ENCODE results near the gene SPC24. TPM values are rescaled to one million over a fixed set of nuclear protein-coding genes. Genes with fewer than 3 reads are reported as not detected.

Gene SPC24, protein sequence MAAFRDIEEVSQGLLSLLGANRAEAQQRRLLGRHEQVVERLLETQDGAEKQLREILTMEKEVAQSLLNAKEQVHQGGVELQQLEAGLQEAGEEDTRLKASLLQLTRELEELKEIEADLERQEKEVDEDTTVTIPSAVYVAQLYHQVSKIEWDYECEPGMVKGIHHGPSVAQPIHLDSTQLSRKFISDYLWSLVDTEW
- 15.3 to 21.9 TPM (median 20.9 TPM) in 5 replicates for total RNA-seq (2022; extraction: Qiagen RNA extraction)

DNA sequence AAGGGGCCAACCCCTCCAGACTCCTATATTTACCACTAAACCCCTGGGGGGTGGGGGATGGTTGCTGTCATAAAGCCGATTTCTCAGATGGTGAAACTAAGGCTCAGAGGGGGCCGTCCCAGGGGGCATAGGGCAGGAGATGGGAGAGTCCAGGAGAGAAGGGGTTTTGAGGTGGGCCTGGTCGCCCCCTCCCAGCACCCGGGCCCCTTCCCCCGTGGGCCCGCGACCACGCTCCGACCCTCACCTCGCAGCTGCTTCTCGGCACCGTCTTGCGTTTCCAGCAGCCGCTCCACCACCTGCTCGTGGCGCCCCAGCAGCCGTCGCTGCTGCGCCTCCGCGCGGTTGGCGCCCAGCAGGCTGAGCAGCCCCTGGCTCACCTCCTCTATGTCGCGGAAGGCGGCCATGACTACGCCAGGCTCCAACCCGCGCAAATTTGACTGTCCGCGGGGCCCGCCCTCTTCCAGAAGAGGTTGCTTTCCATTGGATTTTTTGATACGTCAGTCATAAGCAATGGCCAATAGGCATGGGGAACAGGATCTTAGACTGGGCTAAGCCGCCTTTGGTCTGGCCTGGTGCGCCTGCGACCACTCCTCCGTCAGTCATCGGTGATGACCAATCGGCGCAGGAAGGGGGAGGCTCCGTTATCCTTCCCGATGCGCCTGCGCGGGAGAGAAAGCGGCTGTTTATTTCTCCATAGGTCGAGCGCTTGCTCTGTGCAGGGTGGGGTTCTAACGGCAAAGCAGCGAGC, at the start of gene SPC24:
Gene SPC24, minus strand, starts transcription at position 410 of the 748 bp plus-strand sequence. Its CDS starts 6 bp downstream, at position 404.

DNA sequence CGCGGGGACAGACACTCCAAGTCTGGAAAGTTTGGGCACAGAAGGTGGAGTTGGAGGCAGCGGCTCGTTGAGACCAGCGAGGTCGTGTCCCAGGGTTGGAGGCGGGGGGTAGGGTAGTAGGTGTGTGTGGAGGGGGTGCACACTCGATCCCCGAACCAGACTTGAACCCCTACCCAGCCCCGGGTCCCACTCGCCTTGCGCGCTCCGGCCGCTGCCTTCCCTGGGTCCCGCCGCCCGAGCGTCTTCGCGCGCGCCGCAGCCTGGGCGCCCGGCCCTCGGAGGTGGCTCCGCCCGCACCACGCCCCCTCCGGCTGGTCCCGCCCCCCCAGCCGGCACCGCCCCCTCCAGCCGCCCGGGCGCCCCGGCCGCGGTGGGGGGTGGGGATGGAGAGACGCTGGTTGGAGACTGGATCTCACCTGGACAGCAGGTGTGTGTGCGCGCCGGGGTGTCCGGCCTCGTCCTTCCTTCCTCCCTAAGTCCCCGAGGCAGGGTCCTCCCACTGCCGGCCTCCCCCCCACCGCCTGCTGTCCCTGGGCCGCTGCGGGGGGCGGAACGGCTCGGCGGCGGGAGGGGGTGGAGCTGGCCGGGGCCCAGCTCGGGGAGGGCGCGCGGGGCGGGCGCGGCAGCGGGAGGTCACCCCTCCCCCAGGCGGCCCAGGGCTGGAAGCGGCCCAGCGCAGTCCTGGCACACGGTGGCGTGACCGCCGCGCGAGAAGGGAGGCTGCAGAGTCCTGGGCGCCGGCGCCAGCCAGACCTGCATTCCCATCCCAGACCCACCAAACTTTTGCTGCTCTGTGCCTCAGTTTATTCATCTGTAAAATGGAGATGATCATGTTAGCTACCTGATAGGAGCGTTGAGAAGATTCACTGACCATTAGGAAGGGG, 42.0 kb upstream of the SPC24 start, which contains the start of gene KANK2:
Gene KANK2, minus strand, starts transcription at position 255 of the 884 bp plus-strand sequence. CDS start 3,034 bp downstream, outside the sequence.

Other genes starting within 250 kb of the SPC24 start
- 18.0 to 22.1 TPM (median 20.6 TPM) in 5 replicates for gene YIPF2, start 227.1 kb downstream of the SPC24 start, total RNA-seq (2022; extraction: Qiagen RNA extraction)
- 13.1 to 19.7 TPM (median 18.6 TPM) in 5 replicates for gene TIMM29, start 227.0 kb downstream of the SPC24 start, total RNA-seq (2022; extraction: Qiagen RNA extraction)
- 6.8 to 10.7 TPM (median 8.5 TPM) in 5 replicates for gene SMARCA4, start 194.8 kb downstream of the SPC24 start, total RNA-seq (2022; extraction: Qiagen RNA extraction)
- gene LDLR, start 66.3 kb downstream of the SPC24 start, total RNA-seq (2022; extraction: Qiagen RNA extraction) = 22.0 to 27.7 TPM (median 22.1 TPM) in 5 replicates
- 39.9 to 52.5 TPM (median 48.0 TPM) in 5 replicates for gene KANK2, start 41.8 kb upstream of the SPC24 start, total RNA-seq (2022; extraction: Qiagen RNA extraction)
- not detected in 5 replicates for gene ANGPTL8, start 83.8 kb upstream of the SPC24 start, total RNA-seq (2022; extraction: Qiagen RNA extraction)
- gene DOCK6, start 106.7 kb upstream of the SPC24 start, total RNA-seq (2022; extraction: Qiagen RNA extraction) = 6.4 to 10.3 TPM (median 9.5 TPM) in 5 replicates
- gene TSPAN16, start 140.4 kb upstream of the SPC24 start, total RNA-seq (2022; extraction: Qiagen RNA extraction) = not detected in 5 replicates
- 3.1 to 4.6 TPM (median 3.9 TPM) in 5 replicates for gene RAB3D, start 183.9 kb upstream of the SPC24 start, total RNA-seq (2022; extraction: Qiagen RNA extraction)
- gene TMEM205, start 190.5 kb upstream of the SPC24 start, total RNA-seq (2022; extraction: Qiagen RNA extraction) = 96.5 to 132 TPM (median 113 TPM) in 5 replicates
- 3.5 to 5.8 TPM (median 4.8 TPM) in 5 replicates for gene CCDC159, start 190.7 kb upstream of the SPC24 start, total RNA-seq (2022; extraction: Qiagen RNA extraction)
- 8.3 to 9.7 TPM (median 9.3 TPM) in 5 replicates for gene PLPPR2, start 199.7 kb upstream of the SPC24 start, total RNA-seq (2022; extraction: Qiagen RNA extraction)
- 1.3 to 2.1 TPM (median 1.8 TPM) in 5 replicates for gene SWSAP1, start 218.9 kb upstream of the SPC24 start, total RNA-seq (2022; extraction: Qiagen RNA extraction)
- 3.5 to 5.1 TPM (median 4.3 TPM) in 5 replicates for gene EPOR, start 228.5 kb upstream of the SPC24 start, total RNA-seq (2022; extraction: Qiagen RNA extraction)

Measured in A549 treated with AZD2906 at 1 μM for 4 hours (cell line).